HFF-Myc (cell line): ENCODE data around the gene LMBR1.

ENCODE experiments used
- DNase-seq: peaks from one replicate; pipeline ENCODE4 v3.0.0-alpha.2; 2011; ENCODE audit warnings: low read depth; ENCODE audit errors: extremely low read depth
- H3K4me3 ChIP-seq: replicated peaks from 2 replicates; pipeline ENCODE4 v1.5.1; 2011; ENCODE audit warnings: low read depth, mild to moderate bottlenecking, control low read depth, low read length
- CTCF ChIP-seq: IDR thresholded peaks from 2 replicates; pipeline ENCODE4 v1.5.1; 2012; ENCODE audit warnings: mild to moderate bottlenecking, low read depth, low read length, control low read depth; ENCODE audit errors: missing control alignments

Gene LMBR1

GRCh38 chr7:156792611-156793010 lies 100.4 kb downstream of the LMBR1 start:
- no peak for DNase-seq
- TF ChIP-seq CTCF: no peak
- no peak overlapping the region for H3K4me3 ChIP-seq

- TF ChIP-seq CTCF: no peak
- DNase-seq: no peak
- no peak overlapping the region for H3K4me3 ChIP-seq
Observed at GRCh38 chr7:156791241-156791640, 101.7 kb downstream of the LMBR1 start.

GRCh38 chr7:156790264-156790663 lies 102.7 kb downstream of the LMBR1 start:
- TF ChIP-seq CTCF: no peak
- H3K4me3 ChIP-seq: no peak overlapping the region
- DNase-seq: no peak

GRCh38 chr7:156785998-156786543 lies 106.9 kb downstream of the LMBR1 start:
- no peak for DNase-seq
- TF ChIP-seq CTCF: no peak
- no peak overlapping the region for H3K4me3 ChIP-seq

- no peak for DNase-seq
- H3K4me3 ChIP-seq: no peak overlapping the region
- no peak for TF ChIP-seq CTCF
Observed at GRCh38 chr7:156783864-156784263, 109.1 kb downstream of the LMBR1 start.

- TF ChIP-seq CTCF: no peak
Observed at GRCh38 chr7:156781972-156782371, 111.0 kb downstream of the LMBR1 start.

More at GRCh38 chr7:156781972-156782371, 111.0 kb downstream of the LMBR1 start:
- DNase-seq: no peak
- H3K4me3 ChIP-seq: no peak overlapping the region
